SW480 (cell line): ENCODE measurements around the gene UBE2O.
A peak's percentile ranks its signal among the peaks of the same experiment; 100 is the strongest.

Experiments used
- DNase-seq: peaks from one replicate; pipeline ENCODE4 v3.0.0-alpha.2; 2016; ENCODE audit warnings: low spot score

The UBE2O gene

GRCh38 chr17:76388966-76389888 lies 63.7 kb downstream of the UBE2O start:
- no peak for DNase-seq

GRCh38 chr17:76386966-76387765 lies 65.8 kb downstream of the UBE2O start:
- no peak for DNase-seq

GRCh38 chr17:76385892-76386786 lies 66.8 kb downstream of the UBE2O start:
- DNase-seq: peak; percentile 66

- DNase-seq: peak; percentile 38
These were observed 67.7 kb downstream of the UBE2O start for GRCh38 chr17:76384987-76385891.

- DNase-seq: peak; percentile 54
These were observed 68.5 kb downstream of the UBE2O start, which contains the start of gene SPHK1 for GRCh38 chr17:76384222-76384986. SPHK1 (plus strand) TSS chr17:76384609; CDS start chr17:76385645, 1,036 bp downstream.

GRCh38 chr17:76383546-76384221 lies 69.3 kb downstream of the UBE2O start:
- peak; percentile 42 for DNase-seq

GRCh38 chr17:76382803-76383545 lies 70.0 kb downstream of the UBE2O start:
- peak; percentile 14 for DNase-seq

- no peak for DNase-seq
These were observed 70.6 kb downstream of the UBE2O start for GRCh38 chr17:76382351-76382802.

- DNase-seq: no peak
These were observed 71.2 kb downstream of the UBE2O start for GRCh38 chr17:76381633-76382350.

- no peak for DNase-seq
These were observed 73.1 kb downstream of the UBE2O start for GRCh38 chr17:76379646-76380376.

- no peak for DNase-seq
These were observed 73.7 kb downstream of the UBE2O start for GRCh38 chr17:76379275-76379641.

- no peak for DNase-seq
These were observed 74.2 kb downstream of the UBE2O start for GRCh38 chr17:76378548-76379274.

GRCh38 chr17:76376318-76377133 lies 76.4 kb downstream of the UBE2O start:
- DNase-seq: no peak

GRCh38 chr17:76371656-76372628 lies 81.0 kb downstream of the UBE2O start:
- no peak for DNase-seq
